ENCODE data around the gene AKNAD1.
A peak's percentile ranks its signal among the peaks of the same experiment; 100 is the strongest.

The AKNAD1 gene

DNA sequence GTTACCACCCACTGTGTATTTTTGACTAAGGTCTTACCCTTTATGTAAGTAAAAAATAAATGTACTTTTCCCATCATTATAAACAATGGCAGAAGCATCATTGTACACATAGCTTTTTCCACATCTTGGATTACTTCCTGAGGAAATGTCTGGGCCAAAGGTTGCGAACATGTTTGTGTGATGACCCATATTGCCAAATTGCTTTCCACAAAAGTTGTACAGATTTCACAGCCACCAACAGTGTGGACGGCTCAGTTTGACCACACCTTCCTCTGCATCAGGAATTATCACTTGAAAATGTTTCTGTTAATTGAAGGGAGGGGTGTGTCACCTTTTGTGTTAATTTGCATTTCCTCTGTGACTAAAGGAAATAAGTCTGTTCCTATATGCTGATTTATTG lies 25.7 kb downstream of the AKNAD1 start:
- DNase-seq (ENCODE audit: low spot score): no peak

DNA sequence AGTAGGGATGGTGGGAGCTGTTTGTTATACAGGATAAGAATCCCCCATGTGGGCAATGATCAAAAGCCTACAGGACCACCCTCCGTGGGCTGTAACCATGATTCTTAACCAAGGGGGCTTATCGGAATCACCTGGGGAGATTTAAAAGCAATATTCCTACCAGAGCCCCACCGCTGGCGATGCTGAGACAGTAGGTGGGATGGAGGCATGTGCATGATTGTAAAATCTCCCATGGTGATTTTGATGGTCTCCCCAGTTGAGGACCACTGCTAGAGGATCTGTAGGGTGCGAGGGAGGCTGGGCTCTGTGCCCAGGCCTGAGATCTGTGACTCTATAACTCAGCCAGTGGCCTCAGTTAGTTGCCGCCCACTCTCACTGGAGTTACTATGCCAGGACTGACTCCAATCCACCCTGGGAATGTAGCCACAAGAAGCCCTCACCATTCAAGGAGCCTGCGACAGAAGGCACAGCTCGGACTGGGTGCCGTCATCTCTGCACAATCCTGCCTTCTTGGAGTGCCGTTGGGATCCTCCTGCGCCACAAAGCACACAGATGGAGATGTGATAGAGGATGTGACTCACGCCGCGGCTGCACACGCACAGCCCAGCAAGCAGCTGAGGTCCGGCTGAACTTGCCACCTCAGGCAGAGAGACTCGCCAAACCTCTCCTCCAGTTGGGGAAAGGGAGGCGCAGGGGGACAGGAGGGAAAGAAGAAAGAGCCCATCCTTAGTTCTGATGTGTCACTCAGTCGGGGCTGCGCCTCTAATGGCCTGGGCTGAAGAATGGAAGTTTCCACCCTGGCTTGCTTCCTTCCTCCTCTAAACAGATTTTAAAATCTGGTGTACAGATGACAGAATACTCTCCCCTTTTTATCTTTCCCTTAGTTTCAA lies 26.5 kb downstream of the AKNAD1 start:
- DNase-seq (ENCODE audit: low spot score): peak; percentile 52

DNA sequence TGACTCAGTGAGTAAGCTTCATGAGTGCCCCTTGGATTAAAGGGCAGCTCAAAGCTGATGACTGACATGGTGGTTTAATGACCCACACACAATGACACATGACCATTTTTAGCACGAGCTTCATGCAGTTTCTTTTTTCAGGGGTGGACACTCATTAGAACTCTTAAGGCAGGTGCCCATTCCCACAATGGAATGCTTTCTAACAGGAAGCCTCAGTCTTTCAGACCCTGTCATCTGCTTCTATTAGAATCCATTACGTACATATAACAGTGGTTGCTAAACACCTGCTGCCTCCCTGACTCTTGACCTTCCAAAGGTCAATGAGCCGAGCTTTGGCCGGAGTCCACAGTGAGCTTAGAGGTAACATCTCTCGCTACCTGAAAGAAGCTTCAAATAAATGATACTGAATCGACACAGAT lies 27.4 kb downstream of the AKNAD1 start:
- DNase-seq (ENCODE audit: low spot score): no peak

DNA sequence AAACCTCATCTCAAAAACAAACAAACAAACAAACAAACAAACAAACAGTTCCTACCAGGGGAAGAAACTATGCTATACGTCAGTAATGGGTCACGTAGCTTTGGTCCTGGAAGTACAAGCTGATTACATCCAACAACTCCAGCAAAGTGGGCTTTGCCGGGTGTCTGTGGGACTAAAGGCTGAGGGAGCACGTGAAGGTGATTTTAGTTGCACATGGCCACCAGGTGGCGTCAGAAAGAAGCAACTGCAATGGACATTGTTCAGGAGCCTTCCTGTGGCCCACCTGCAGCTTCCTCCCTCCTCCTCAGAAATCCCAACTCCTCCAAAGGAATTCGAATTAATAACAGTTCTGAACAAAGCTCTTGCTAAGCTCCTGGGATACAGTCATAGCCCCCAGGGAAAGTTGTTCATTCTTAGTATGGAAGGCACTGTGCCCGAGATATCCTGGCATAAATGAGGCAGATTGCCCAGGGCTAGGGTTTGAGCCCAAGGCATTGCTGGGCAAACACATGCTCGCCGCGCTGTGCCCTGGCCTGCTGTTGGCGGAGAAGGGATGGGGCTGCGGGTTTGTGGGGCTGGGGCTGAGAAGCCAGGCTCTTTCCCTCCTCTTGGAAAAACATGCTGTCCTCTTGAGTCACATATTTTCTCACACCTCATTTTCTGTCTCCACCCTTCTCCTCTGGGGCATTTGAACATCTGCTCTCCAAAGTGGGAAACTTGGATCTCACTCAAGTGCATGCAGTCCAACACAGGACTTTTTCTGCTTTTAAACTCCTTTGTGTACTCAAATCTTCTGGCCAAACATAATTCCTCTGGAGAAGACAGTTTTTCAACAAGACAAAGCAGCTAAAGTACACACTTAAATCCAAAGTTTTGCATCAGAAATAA lies 28.6 kb downstream of the AKNAD1 start:
- DNase-seq (ENCODE audit: low spot score): peak; percentile 81

DNA sequence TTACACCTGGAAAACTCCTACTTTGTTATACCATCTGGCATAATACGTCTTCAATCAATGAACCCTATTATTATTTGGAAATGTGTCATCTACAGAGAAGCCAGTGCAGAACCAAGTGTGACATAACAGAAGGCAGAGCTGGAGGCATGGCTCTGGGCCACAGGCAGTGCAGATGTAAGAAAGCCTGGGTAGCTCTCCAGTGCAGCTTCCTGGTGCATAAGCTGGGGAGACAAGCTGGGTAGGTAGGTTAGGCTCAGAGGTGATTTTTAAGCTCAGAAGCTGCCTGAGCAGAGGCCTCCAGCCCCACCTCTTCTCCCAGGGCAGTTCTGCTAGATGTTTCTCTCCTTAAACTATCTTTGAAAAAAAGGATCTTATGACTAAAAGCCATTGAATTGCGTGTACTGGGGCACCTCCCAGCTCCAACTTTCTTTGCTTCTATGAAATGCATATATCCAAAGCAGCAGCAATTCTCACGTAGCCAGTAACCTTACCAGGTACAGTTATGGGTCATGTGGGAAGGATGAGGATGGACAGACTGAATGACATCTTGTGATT lies 30.7 kb downstream of the AKNAD1 start:
- DNase-seq (ENCODE audit: low spot score): no peak

DNA sequence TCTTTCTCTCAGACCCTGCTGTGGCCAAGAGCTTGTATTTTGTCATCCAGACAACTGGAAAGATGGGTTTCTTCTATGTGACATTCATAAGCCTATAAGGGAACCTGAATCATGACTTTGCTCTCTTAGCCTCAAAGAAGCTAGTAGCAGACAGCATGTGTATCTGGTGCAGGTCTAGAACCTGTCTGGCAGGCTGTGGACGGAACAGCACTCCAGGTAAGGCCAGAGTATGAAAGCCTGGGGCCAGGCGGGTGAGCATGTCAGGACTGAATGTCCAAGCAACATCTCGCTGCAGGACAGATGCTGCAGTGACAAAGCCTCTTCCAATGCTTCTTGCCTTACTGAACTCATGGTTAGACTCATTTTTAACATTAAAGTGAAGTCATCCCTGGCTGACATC lies 32.8 kb downstream of the AKNAD1 start:
- no peak for DNase-seq (ENCODE audit: low spot score)

DNA sequence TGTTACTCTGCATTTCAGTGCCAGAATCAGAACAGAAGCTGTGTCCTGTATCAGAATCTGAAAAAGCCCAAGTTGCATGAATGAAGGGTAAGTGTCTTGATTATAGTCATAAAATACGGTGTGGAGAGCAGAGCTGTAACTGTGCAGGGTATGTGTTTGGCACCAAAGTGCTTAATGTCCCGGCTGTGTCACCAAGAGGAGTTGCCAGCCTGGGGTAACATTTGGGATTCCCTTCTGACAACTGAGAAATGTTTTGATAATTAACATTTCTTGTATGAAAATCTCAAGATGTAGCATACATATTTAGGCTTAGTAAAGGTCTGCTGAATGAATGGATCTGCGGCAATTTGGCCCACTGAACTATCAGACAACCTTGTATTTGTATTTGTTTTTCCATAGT lies 33.3 kb downstream of the AKNAD1 start:
- DNase-seq (ENCODE audit: low spot score): no peak

DNA sequence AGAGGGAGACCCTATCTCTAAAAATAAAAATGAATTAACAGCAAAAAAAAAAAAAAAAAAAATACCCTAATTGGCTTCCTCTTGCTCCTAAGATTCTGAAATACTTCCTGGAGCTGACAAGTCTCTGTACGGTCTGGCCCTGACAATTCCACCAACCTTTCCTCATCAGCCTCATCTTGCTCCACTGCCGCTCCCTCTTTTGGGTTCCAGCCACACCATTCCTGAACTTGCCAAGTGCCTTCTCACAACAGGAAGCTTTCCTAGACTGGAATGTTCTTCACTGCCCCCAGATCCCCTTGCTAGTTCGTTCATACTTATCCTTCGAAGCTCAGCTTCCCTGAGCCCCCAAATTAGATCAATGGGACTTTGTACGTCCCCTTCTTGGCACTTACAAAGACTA lies 37.0 kb downstream of the AKNAD1 start:
- DNase-seq (ENCODE audit: low spot score): no peak

DNA sequence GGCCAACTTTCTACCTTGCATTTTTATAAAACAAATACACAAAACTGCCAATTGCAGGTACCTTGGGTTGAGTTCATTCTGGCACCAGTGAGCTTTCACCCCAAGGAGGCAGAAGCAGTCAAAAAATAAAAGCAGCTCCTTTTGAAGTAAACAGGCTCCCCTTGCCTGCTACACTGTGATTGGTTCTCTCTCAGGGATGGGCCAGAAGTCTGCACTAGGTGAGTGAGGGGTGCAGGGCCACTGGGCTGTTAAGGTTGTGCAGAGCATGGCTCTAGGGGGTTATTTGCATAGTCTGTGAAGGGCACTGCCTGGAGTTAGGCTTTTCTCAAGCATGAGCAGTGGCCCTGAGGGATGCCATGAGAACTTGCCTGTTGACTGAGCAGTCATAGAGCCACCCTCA lies 39.1 kb downstream of the AKNAD1 start:
- DNase-seq (ENCODE audit: low spot score): no peak

DNA sequence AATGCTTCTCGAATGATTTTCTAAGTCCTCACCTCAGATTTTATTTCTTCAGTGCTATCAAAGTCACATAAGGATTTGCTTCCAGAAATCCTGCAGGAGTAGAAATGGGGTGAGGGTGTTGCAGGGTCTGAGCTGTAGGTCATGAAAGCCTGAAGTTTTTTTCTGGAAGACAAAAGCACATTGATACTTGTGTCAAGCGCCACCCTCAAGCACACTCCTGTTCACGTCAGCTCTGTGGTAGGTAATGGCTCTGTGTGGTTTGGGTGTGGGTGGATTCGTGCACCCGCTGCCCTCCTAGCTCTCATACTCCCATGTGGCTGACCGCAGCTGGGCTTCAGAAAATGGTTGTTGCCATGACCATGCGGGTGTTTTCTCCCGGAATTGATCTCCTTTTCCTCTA lies 39.9 kb downstream of the AKNAD1 start:
- DNase-seq (ENCODE audit: low spot score): no peak

DNA sequence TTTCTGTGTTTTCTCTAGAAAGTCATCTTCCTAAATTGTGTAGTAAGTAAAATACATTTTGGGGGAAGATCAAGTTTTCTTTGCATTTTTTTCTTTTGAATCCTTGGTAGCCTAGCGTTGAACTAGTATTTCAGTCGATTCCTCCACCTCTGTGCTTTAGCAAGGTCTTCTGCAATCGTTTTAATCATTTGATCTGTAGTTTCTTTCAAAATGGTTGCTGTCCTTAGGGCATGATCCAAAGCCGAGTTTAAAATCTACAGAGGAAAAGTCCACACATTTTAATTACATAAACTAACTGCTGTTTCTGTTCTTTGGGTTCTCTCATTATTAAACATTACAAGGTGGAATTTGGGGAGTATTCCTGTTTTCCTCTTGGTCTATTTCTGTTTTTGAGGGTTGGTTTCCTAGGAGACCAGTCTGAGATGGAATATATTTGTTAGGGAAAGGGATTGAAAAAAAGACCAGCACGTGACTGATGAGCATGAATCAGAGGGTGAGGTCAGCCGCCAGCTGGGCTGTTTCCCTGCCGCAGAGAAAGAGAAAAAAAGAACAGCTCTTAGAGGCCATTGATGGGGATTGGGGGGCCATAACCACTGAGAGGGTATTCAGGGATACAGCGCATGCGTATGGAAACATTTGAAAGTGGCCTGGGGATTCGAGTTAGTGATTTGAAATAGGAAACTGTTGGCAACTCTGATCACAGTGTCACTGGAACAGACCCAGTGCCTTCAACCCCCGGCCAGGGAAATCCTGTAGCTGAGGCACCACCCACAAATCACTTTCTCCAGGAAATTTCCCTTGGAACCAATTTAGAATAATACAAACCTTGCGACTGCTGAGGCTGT lies 40.6 kb downstream of the AKNAD1 start:
- DNase-seq (ENCODE audit: low spot score): peak; percentile 25

DNA sequence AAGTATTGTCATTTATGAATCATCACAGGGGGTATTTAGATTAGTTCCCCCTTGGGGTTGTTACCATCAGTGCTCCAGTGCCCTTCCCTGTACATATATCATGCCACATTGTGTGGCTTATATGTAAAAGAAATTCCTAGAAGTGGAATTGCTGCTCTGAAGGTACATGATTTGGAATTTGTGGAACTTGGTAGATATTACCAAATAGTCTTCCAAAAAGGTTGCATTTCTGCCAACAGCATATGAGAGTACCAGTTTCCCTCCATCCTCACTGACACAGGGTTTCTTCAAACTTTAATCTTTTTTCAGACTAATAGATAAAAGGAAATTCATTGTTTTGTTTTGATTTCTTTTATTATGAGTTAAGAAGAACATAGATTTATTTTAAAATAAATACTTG lies 41.3 kb downstream of the AKNAD1 start:
- DNase-seq (ENCODE audit: low spot score): no peak

DNA sequence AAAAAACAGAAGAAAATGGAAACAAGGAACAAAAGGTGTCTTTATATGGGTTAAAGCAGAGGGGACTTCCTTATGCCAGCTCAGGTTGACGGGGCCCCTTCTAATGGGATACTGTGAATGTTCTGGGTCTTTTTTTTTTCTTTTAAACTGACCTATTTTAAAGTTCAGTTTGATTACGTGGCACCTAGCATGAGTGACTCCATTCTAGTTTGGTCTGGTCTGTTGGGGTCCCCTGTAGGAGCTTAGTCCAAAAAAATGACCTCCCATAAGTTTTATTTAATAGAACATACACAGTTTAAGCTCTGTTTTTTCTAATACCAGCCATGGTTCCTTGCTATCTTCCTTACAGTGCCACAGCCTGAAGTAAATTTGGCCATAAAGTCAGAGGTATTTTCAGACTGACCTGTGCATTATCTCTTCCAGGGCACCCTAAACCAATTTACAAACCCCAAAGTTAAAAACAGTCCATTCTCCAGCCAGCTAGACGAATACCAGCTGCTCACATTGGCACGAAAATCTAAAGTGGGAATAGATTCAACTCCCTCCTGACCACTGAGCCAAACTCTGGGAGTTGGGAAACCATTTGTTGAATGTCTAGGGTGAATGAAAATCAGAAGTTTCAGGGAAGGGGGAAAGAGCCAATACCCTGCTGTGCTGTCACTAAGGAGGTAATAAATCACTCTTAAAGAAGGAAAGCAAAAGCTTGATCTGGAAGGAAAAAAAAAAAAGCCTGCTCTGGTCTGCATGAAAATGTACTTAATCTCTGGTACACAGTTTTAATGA lies 42.4 kb downstream of the AKNAD1 start:
- DNase-seq (ENCODE audit: low spot score): no peak

DNA sequence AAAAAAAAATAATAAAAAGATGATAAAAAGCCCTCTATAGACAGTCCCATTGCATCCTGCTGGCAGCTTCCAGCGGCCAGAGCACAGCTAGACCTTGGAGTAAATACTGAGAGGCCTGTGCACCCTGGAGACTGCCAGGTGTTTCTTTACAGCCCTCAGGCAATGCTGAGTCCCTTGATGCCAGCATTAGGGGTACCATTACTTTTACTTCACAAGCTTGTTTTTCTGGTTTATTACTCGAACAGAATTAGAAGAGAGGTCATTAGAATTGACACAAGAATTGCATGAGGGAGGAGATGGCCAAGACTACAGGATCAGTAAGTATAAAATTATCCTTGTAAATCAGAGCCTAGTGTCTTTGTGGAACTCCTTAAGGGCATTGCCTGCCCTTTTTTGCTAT lies 43.6 kb downstream of the AKNAD1 start:
- DNase-seq (ENCODE audit: low spot score): no peak

DNA sequence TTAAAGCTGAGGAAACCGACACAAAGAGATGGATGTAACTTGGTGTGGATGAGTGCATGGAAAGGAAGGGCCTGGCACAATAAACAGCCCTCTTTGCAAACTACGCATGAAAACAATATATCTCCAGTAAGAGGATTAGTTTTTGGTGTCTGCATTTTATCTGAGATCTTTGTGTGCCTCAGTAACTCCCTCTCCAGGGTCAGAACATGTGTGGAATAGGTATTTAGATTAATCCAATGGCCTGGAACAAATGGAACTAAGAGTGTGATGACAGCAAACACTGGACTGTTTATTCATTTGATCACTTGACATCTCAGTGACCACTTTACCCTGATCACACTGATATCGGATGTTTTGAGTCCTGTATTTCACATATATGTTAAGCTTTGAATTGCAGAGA lies 45.3 kb downstream of the AKNAD1 start:
- no peak for DNase-seq (ENCODE audit: low spot score)

DNA sequence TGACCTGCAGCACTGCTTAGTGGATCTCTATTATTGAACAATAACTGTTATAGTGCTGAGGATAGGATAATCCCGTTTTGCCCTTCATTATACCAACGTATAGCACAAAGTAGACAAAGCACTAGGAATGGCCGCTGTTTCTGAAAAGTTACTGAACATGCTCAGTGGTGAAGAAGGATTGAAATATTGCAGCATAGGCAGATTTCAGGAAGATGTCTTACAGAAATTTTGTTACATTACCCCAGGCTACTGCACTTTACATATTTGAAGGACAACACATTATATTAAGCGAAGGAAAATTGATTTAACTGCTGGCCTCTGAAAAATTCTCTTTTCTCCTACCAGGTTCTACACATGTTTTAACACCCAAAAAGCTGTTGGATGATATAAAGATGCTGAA lies 48.5 kb downstream of the AKNAD1 start:
- DNase-seq (ENCODE audit: low spot score): no peak

DNA sequence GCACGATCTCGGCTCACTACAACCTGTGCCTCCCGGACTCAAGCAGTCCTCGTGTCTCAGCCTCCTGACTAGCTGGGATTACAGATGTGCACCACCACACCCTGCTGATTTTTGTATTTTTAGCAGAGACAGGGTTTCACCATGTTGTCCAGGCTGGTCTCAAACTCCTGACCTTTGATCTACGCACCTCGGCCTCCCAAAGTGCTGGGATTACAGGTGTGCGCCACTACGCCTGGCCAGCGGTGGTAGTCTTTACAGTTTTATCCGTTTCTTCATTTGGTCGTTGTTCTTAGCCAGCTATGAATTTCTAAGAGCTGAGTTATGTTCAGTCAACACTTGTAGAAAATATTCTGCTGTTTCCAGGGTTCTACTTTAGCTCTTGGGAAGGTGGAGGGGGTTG lies 53.3 kb downstream of the AKNAD1 start:
- no peak for DNase-seq (ENCODE audit: low spot score)

DNA sequence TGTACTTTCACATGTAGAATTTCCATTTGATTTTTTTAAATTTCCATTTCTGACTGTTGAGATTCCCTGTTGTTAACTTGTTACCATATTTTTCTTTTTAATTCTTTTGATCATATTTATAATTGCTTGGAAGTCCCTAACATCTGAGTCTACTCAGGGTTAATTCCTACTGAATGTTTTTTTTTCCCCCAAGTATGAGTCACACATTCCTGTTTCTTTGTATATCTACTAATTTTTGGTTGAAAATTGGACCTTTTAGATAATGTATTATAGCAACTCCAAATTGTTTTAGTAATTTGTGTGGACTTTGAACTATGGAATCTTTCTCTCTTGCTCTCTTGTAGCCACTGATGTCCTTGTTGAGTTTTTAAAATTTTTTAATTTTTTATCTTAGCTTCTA lies 55.8 kb downstream of the AKNAD1 start:
- no peak for DNase-seq (ENCODE audit: low spot score)

DNA sequence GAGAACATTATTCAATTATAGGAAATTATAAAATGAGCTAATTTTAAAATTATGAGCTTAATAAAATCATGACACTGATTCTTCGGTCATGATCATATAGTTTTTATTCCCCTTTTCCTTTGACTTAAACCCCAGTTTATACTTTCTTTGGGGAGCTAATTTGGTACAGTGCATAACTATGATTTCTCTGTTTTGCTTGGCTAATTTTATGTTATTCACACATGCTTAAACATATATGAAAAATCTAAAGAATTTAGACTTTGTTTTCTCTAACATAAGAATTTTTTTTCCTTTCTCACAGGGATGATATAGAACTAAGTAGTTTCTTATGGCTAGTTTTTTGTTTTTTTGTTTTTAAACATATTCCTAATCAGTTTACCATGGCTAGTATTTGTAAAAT lies 57.9 kb downstream of the AKNAD1 start:
- no peak for DNase-seq (ENCODE audit: low spot score)

DNA sequence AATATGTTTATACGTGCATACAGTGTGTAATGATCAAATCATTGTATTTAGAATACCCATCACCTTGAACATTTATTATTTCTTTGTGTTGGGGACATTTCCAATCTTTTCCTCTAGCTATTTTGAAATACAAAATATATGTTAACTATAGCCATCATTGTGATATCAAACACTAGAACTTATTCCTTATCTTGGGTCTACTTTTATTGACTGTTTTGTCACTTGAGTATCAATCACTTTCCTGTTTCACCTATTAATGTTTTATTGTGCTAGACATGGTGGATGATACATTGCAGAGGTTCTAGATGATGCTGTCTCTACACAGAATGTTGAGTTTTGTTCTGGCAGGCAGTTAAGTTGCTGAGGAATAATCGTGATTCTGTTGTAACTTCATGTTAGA lies 64.5 kb downstream of the AKNAD1 start:
- no peak for DNase-seq (ENCODE audit: low spot score)

DNA sequence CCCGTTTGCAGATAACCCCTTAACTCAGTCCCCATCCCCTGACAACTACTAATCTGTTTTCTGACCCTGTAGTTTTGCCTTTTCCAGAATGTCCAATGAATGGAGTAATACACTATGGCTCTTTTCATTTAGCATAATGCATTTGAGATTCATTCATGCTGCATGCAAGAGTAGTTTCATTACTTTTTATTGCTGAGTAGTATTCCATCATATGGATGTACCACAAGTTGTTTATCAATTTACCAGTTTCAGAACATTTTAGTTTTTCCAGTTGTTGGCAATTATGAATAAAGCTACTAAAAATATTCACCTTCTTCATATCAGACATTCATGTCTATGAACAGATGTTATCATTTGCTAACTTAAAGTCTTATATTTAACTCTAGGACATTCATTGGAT lies 65.1 kb downstream of the AKNAD1 start:
- no peak for DNase-seq (ENCODE audit: low spot score)

Measured in SK-N-DZ (cell line).